Peyer's patch (tissue), 4 donors: ENCODE measurements around the gene SEC11A.

Source experiments
- CTCF ChIP-seq, 6 experiments: fragments of 450-650 bp in 4 of 6; fragments of 200-600 bp in 2 of 6; sonication (generic) in 1 of 6; IDR thresholded peaks; one replicate each; pipeline ENCODE4 v1.5.1; 2017 to 2019; ENCODE audit warnings: antibody characterized with exemption in 6 of 6, mild to moderate bottlenecking in 3 of 6, moderate library complexity in 1 of 6
- POLR2A ChIP-seq, 2 donors: fragments of 450-650 bp; IDR thresholded peaks; one replicate each; pipeline ENCODE4 v1.5.1; 2017; ENCODE audit warnings: antibody characterized with exemption in 2 of 2, mild to moderate bottlenecking in 2 of 2, moderate library complexity in 2 of 2

- TF ChIP-seq CTCF (IDR thresholded peaks at IDR 0.05) = no peak
- TF ChIP-seq POLR2A (IDR thresholded peaks at IDR 0.05) = no peak
Measured at GRCh38 chr15:84752700-84753099, 36.8 kb upstream of the SEC11A start.
